Suppressor macrophage treated with lipopolysaccharide for 4 hours (primary cell): ENCODE data around the gene PRAC1.

Experiments
- DNase-seq: peaks from one replicate; pipeline ENCODE4 v3.0.0-alpha.2; 2020

The PRAC1 gene

GRCh38 chr17:48722201-48722907 is at the start of gene PRAC1:
Gene PRAC1, minus strand, starts transcription at chr17:48722518. Its CDS starts 126 bp downstream, at chr17:48722392.
- DNase-seq = no peak

GRCh38 chr17:48770954-48771353 is 48.6 kb upstream of the PRAC1 start:
- no peak for DNase-seq

- DNase-seq = peak; percentile 47
Observed at GRCh38 chr17:48769009-48769675, 46.8 kb upstream of the PRAC1 start.

GRCh38 chr17:48767263-48767774 is 45.0 kb upstream of the PRAC1 start:
- no peak for DNase-seq

- no peak for DNase-seq
Observed at GRCh38 chr17:48761114-48761513, 38.8 kb upstream of the PRAC1 start.

GRCh38 chr17:48760411-48760810 is 38.1 kb upstream of the PRAC1 start:
- no peak for DNase-seq

GRCh38 chr17:48759288-48759687 is 37.0 kb upstream of the PRAC1 start:
- no peak for DNase-seq

GRCh38 chr17:48757524-48757961 is 35.2 kb upstream of the PRAC1 start:
- no peak for DNase-seq

GRCh38 chr17:48756830-48757251 is 34.5 kb upstream of the PRAC1 start:
- DNase-seq = peak; percentile 61

- peak; percentile 85 for DNase-seq
Observed at GRCh38 chr17:48755356-48755755, 33.0 kb upstream of the PRAC1 start.

GRCh38 chr17:48754500-48755261 is 32.4 kb upstream of the PRAC1 start:
- no peak for DNase-seq

GRCh38 chr17:48753794-48754499 is 31.6 kb upstream of the PRAC1 start:
- peak; percentile 40 for DNase-seq

- no peak for DNase-seq
Observed at GRCh38 chr17:48752399-48753288, 30.3 kb upstream of the PRAC1 start.

GRCh38 chr17:48751733-48752398 is 29.5 kb upstream of the PRAC1 start:
- DNase-seq = no peak

- DNase-seq = no peak
Observed at GRCh38 chr17:48751172-48751571, 28.9 kb upstream of the PRAC1 start.

- DNase-seq = no peak
Observed at GRCh38 chr17:48749621-48750553, 27.6 kb upstream of the PRAC1 start.

- DNase-seq = no peak
Observed at GRCh38 chr17:48748718-48749566, 26.6 kb upstream of the PRAC1 start.

GRCh38 chr17:48747445-48748363 is 25.4 kb upstream of the PRAC1 start:
- DNase-seq = no peak
